ENCODE measurements around the gene CRYBG3.
"Not testable (repeated sequence)": the region's sequence is repeated elsewhere in the genome, so short reads cannot be mapped to it uniquely, and the experiment has no call there.

CRYBG3 gene

GRCh38 chr3:97823046-97824004 lies 1.5 kb downstream of the CRYBG3 start:
- no peak for TF ChIP-seq CTCF (IDR thresholded peaks at IDR 0.05; ENCODE audit: low read depth, low read length)
- peak overlapping the region; percentile 92 for H3K4me3 ChIP-seq (ENCODE audit: low read depth, low read length)

- no peak overlapping the region for H3K4me3 ChIP-seq (ENCODE audit: low read depth, low read length)
- no peak for TF ChIP-seq CTCF (IDR thresholded peaks at IDR 0.05; ENCODE audit: low read depth, low read length)
Observed at GRCh38 chr3:97825101-97825500, 3.3 kb downstream of the CRYBG3 start.

GRCh38 chr3:97827741-97828471 lies 6.1 kb downstream of the CRYBG3 start:
- no peak for TF ChIP-seq CTCF (IDR thresholded peaks at IDR 0.05; ENCODE audit: low read depth, low read length)

GRCh38 chr3:97829198-97829597 lies 7.4 kb downstream of the CRYBG3 start:
- no peak for TF ChIP-seq CTCF (IDR thresholded peaks at IDR 0.05; ENCODE audit: low read depth, low read length)
- no peak overlapping the region for H3K4me3 ChIP-seq (ENCODE audit: low read depth, low read length)

More at GRCh38 chr3:97827741-97828471, 6.1 kb downstream of the CRYBG3 start:
- H3K4me3 ChIP-seq (ENCODE audit: low read depth, low read length), result no peak overlapping the region

- no peak for TF ChIP-seq CTCF (IDR thresholded peaks at IDR 0.05; ENCODE audit: low read depth, low read length)
Observed at GRCh38 chr3:97830638-97831037, 8.8 kb downstream of the CRYBG3 start.

GRCh38 chr3:97831140-97831539 lies 9.3 kb downstream of the CRYBG3 start:
- TF ChIP-seq CTCF (IDR thresholded peaks at IDR 0.05; ENCODE audit: low read depth, low read length), result no peak
- H3K4me3 ChIP-seq (ENCODE audit: low read depth, low read length), result no peak overlapping the region

More at GRCh38 chr3:97830638-97831037, 8.8 kb downstream of the CRYBG3 start:
- H3K4me3 ChIP-seq (ENCODE audit: low read depth, low read length), result no peak overlapping the region

- H3K4me3 ChIP-seq (ENCODE audit: low read depth, low read length), result not testable (repeated sequence)
Observed at GRCh38 chr3:97833184-97833583, 11.4 kb downstream of the CRYBG3 start.

All from WI38 (cell line).